GM23338 (cell line): Measurements from ENCODE around the gene ELFN1.

Experiments used
- CREB1 ChIP-seq: fragments of 250-450 bp; sonication (Bioruptor Pico); IDR thresholded peaks from 2 replicates; pipeline ENCODE4 v1.5.0; 2020; ENCODE audit warnings: low read depth, mild to moderate bottlenecking, moderate library complexity
- CTCF ChIP-seq, 2 experiments: fragments of 200-600 bp in 1 of 2; sonication (generic) in 1 of 2; conservative IDR thresholded peaks; 2 replicates each; pipeline versions ENCODE4 v1.5.1 to v1.6.1; 2016 to 2017; ENCODE audit warnings: antibody characterized with exemption in 2 of 2, low read depth in 2 of 2, mild to moderate bottlenecking in 2 of 2, moderate library complexity in 1 of 2
- ETS1 ChIP-seq: IDR thresholded peaks from 2 replicates; pipeline ENCODE4 v1.6.1; 2016; ENCODE audit warnings: antibody characterized with exemption
- EZH2 ChIP-seq: fragments of 200-600 bp; sonication (generic); IDR thresholded peaks from one replicate; pipeline ENCODE4 v1.8.0; 2017; ENCODE audit warnings: antibody characterized with exemption, mild to moderate bottlenecking, low read depth; ENCODE audit not compliant: unreplicated experiment
- EZH2phosphoT487 ChIP-seq: fragments of 200-600 bp; sonication (generic); IDR thresholded peaks from one replicate; pipeline ENCODE4 v1.8.1; 2018; ENCODE audit warnings: antibody characterized with exemption; ENCODE audit not compliant: unreplicated experiment
- JUNB ChIP-seq: IDR thresholded peaks from one replicate; pipeline ENCODE4 v1.6.1; 2016; ENCODE audit warnings: antibody characterized with exemption; ENCODE audit not compliant: unreplicated experiment
- NANOG ChIP-seq: IDR thresholded peaks from 2 replicates; pipeline ENCODE4 v1.6.1; 2016; ENCODE audit warnings: antibody characterized with exemption, borderline replicate concordance
- POLR2AphosphoS5 ChIP-seq: IDR thresholded peaks from 2 replicates; pipeline ENCODE4 v1.6.1; 2016; ENCODE audit warnings: antibody characterized with exemption, low read depth
- REST ChIP-seq: IDR thresholded peaks from one replicate; pipeline ENCODE4 v1.6.1; 2018; ENCODE audit warnings: antibody characterized with exemption; ENCODE audit not compliant: unreplicated experiment
- STAT1 ChIP-seq: IDR thresholded peaks from one replicate; pipeline ENCODE4 v1.6.1; 2016; ENCODE audit warnings: antibody characterized with exemption; ENCODE audit not compliant: unreplicated experiment
- ZNF114 ChIP-seq: fragments of 250-450 bp; sonication (Bioruptor Pico); IDR thresholded peaks from 2 replicates; pipeline ENCODE4 v1.5.0; 2020; ENCODE audit warnings: mild to moderate bottlenecking, moderate library complexity
- ZNF331 ChIP-seq: fragments of 250-450 bp; sonication (Bioruptor Pico); IDR thresholded peaks from 2 replicates; pipeline ENCODE4 v1.5.0; 2020; ENCODE audit warnings: low read depth, mild to moderate bottlenecking, moderate library complexity
- ZNF462 ChIP-seq: fragments of 250-450 bp; sonication (Bioruptor Pico); IDR thresholded peaks from 2 replicates; pipeline ENCODE4 v1.5.0; 2020; ENCODE audit warnings: mild to moderate bottlenecking, moderate library complexity

- no peak for TF ChIP-seq STAT1
- TF ChIP-seq REST: no peak
- peak; percentile 56 to 76 for TF ChIP-seq CTCF (conservative IDR thresholded peaks at IDR 0.05; ENCODE audit: low read depth in 2 of 2)
- no peak for TF ChIP-seq CREB1 (CRISPR knock-in tag)
- TF ChIP-seq POLR2AphosphoS5: no peak
- no peak for TF ChIP-seq EZH2phosphoT487
- TF ChIP-seq EZH2: peak; percentile 32
- no peak for TF ChIP-seq ZNF331 (CRISPR knock-in tag)
- TF ChIP-seq ZNF462 (CRISPR knock-in tag): no peak
- TF ChIP-seq ZNF114 (CRISPR knock-in tag): no peak
- no peak for TF ChIP-seq JUNB
- no peak for TF ChIP-seq NANOG
- no peak for TF ChIP-seq ETS1
Observed at GRCh38 chr7:1664711-1665548, 5.1 kb upstream of the ELFN1 start.
